HG02588 (cell line): ENCODE data around the gene RSL24D1.
"Not testable (repeated sequence)": the region's sequence is repeated elsewhere in the genome, so short reads cannot be mapped to it uniquely, and the experiment has no call there.

ENCODE experiments used
- ATAC-seq: cut with Tn5 transposase; IDR thresholded peaks from one replicate; pipeline ENCODE4 v1.9.1; 2021; ENCODE audit warnings: mild to moderate bottlenecking, moderate library complexity; ENCODE audit not compliant: unreplicated experiment

The RSL24D1 gene

DNA sequence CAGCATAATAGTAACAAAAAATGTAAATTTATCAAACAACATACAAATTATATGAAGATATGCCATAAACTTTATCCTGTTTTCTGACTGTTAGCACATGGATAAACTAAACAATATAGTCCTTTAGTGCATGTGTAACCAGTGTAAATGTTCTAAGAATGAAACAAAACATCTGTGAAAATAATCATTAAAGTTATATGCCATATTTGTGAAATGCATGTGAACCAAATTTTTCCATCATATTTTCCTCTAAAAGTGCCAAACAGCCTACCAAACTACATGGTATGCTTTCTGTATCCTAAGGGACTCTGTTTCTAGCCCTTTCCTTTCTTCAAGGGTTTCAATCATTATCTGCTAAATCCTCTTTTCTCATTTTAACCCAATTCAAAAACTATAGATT is 23.9 kb upstream of the RSL24D1 start:
- ATAC-seq = no peak

DNA sequence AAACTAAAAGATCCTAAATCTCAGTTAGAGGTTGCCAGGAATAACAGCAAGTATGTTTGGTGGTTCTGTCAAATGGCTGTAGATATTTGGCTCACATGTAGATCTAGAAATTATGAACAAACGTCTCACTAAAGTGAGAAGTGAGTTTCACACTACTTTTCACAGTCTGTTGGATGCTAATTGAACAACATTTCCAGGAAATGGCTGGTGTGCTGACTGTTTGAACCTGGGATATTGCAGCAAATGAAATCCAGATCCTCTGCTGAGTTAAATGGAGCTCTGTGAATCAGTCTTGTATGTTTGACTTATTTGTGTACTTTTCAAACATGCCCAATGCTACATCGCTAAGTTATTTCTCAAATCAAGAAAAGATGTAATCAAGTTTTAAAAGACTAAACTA is 21.3 kb upstream of the RSL24D1 start:
- ATAC-seq = no peak

DNA sequence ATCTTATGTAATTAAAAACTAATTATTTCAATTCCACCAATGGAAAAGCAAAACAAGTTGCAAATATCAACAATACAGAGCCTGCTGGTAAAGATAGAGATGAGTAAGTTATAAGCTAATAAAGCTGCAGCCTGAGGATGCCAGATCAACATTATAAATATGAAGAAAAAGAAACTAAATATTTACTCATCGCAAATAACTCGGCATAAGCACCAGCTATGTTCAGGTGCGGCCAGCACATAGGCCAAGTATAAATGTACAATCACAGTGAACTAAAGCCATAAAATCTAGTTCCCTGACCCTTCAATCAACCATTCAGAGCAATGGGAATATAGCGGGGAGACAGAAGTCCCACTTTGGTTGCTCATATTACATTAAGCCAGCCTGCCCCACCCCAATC is 7.7 kb upstream of the RSL24D1 start:
- ATAC-seq = no peak

DNA sequence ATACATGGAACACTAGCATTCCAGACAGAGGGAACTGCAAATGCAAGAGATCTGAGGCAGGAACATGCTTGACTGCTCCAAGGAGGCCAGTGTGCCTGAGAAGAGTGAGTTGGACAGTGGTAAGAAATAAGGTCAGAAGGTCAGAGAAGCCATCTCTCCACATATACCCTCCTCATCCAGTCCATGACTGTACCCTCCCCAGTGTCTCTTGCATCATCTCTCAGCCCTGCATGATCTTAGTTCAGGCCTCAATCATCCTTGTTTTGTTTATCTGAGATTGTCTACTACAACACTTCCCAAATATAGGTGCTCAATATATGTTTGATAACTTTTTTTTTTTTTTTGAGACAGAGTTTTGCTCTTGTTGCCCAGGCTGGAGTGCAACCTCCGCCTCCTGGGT is 5.5 kb upstream of the RSL24D1 start:
- no peak for ATAC-seq

DNA sequence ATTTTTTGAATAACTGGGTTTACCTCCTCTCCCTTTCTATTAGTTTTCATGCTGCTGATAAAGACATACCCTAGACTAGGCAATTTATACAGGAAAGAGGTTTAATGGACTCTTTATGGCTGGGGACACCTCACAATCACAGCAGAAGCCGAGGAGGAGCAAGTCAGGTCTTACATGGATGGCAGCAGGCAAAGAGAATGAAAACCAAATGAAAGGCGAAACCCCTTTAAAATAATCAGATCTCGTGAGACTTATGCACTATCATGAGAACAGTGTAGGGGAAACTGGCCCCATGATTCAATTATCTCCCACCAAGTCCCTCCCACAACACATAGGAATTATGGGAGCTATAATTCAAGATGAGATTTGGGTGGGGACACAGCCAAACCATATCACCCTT is 2.0 kb upstream of the RSL24D1 start:
- no peak for ATAC-seq

DNA sequence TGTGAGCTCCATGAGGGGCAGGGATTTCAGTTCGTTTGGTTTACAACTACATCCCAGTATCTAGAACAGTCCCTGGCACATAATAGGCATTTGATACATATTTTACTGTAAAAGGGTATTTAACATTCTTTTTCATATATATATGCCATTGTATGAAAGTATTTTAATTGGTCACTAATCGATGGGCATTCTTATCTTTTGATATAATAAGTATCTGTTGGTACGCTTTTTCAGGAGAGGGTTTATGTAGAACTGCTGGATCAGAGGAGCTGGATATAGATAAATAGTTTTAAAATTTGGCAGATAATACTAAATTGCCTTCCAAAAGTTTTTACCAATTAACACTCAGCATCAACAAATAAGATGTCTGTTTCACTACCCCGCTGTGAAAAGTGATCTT is 978 bp upstream of the RSL24D1 start:
- no peak for ATAC-seq

DNA sequence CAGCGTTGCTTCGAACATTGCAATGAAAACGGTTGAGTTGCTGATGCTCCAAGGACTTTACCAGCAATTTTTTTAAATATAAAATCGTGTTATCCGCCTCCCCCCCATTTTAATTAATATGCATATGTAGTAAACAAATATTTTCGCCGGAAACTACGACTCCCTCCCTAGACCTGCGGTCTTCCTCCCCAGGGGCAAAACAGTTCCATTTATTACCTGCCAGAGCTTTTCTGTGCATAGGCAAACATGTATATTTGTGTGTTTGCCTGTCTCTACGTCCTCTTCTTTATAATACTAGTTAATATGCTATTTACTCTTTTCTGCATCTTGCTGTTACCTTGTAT is 593 bp upstream of the RSL24D1 start:
- peak; percentile 13 for ATAC-seq

DNA sequence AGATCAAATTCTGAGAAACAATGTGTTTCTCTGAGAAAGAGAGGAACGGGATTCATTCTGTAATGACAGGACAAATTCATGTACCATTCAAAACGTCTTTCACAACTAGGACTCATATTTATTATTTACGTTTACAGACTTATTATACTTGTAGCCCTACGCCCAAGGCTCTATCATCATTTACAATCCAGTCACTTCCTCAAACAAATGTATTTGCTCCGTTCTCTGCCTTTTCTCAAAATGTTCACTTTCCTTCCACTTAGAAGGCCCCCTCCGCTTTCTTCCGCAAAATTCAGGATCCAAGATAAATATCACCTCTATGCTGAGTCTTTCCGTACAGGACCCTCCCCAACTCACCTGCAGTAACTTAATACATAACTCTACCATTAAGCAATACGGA is 745 bp downstream of the RSL24D1 start:
- no peak for ATAC-seq

DNA sequence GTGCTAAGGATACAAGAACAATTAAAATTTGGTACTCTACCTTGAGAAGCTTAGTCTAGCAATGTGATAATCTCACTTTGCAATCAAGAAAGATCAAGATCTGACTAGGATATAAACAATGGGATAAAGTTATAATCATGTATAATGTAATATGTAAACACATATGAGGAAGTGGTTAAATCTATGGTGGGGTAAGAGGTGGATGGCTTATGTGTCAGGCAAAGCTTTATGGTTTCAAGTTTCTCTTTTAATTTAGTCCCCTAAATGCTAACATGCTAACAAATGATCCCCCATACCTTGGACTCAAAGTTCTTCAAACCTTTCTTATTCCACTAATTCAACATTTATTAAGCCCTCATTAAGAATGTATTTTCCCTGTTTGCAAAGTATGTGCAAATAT is 2.5 kb downstream of the RSL24D1 start:
- ATAC-seq = no peak

DNA sequence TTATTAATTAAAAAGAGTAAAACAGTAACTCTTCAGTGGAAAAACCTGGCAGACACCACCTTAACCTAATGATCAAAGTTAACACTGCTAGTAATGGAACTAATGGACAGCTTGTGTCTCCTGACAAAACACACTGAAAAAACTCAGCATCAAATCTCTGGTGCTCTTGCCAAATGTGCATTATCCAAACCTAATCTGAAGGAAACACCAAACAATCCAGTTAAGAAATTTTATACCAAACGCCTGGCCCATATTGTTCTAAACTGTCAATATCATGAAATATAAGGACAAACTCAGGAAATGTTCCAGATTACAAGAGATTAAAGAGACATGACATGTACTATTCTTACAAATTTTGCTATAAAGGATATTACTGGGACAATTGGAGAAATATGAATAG is 10.4 kb downstream of the RSL24D1 start:
- ATAC-seq = no peak

DNA sequence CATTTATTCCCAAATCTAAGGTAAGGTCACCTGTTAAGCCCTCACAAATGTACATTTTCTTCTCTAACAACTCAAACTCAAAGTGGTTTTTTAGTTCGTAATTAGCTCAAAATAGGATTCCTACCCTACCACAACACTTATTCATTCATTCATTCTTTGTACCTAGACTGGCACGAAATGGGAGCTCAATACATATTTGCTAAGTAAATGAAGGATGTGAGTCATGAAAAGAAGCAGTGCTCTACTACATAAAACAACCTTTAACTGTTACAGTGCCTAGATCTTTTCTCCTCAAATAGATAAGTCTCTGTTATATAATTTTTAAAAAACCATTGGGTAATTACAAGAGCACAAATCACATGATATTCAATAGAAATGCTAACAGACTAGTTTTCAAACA is 13.1 kb downstream of the RSL24D1 start:
- ATAC-seq = no peak

DNA sequence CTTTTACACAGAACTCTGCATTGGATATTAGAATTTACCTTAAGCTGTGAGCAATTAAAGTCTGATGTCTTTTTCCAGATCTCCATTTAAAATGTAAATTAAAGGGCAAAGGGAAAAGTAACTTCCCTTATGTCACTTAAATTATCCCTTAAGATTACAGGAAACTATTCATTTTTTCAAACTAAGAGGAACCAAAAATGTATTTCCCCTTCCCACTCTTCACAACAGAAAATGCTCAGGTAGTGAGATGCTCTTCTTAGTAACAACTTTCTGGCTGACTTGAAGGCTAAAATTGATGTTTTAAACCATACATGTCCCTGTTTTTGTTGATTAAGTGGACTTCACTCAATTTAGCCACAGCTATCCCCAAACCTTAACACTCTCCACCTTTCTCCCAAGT is 17.6 kb downstream of the RSL24D1 start:
- ATAC-seq = no peak

DNA sequence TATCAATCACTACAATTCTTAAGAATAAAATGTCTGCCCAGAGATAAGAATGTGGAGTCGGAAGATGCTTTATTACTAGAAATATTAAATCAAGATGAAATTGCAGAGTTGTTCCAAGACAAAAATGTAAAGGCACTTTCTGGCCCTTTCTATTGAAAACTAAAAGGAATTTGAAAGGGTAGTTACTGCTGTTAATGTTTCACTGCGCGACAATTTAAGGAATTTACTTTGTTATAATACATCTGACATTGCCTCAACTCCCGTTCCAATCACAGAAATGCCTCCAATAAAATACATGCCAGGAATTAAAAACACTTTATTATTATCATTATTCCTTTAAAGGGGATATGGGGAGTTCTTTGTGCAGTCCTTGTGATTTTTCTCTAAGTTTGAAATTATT is 26.4 kb downstream of the RSL24D1 start:
- ATAC-seq = no peak

DNA sequence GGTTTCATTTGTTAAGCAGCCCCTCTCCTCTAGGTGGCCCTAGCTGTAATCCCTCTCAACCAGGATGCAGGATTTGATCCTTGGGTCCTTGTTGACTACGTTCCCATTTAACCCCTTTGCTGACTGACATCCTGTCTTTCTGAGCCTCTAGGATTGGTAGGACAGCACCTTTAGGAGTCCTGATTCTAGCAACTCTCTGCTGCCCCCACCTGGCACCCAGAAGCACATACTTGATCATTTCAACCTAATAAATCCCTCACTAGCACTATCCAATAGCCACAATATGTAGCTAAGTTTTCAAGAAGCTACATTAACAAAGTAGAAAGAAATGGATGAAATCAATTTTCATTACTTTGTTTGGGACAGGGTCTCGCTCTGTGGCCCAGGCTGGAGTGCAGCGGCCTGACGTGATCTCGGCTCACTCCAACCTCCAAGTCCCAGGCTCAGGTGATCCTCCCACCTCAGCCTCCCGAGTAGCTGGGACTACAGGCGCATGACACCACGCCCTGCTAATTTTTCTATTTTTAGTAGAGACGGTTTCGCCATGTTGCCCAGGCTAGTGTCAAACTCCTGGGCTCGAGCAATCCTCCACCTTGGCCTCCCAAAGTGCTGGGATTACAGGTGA is 28.3 kb downstream of the RSL24D1 start:
- peak; percentile 79 for ATAC-seq

DNA sequence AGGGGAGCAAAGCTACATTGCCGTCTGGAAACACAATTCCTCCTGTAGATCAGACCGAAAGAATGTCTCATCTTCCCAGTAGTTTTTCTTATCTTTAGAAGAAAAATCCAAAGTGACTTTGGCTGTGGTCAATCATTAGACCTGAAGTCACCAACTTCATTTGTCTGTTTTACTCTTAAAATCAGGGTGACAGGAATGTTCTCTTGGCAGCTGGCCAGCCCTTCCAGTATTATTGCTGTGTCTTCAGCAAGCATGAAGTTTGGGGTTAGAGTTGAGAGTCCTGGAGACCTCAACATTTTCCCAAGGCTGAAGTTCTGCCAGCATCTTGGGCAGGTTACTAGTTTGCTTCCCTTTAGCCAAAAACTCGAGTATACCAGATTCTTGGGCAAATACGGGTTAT is 32.5 kb downstream of the RSL24D1 start:
- ATAC-seq = no peak

DNA sequence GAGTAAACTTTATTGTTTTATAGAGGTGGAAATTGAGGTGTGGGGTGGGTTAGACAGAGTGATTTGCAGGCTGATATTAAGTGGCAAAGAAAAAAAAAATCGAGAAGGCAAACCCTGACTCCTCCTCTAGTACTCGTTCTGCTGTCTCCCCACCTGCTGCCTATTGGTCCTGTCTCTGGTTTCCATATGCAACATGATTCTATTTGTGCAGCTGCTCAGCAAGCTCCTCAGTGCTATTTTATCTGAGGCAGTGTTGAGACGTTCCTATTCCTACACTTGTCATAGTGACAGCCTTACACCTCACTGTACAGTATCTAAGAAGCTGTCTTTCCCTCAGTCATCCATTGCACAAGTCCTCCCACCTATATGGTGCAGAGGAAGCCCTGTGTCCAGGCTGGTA is 45.1 kb downstream of the RSL24D1 start:
- no peak for ATAC-seq

DNA sequence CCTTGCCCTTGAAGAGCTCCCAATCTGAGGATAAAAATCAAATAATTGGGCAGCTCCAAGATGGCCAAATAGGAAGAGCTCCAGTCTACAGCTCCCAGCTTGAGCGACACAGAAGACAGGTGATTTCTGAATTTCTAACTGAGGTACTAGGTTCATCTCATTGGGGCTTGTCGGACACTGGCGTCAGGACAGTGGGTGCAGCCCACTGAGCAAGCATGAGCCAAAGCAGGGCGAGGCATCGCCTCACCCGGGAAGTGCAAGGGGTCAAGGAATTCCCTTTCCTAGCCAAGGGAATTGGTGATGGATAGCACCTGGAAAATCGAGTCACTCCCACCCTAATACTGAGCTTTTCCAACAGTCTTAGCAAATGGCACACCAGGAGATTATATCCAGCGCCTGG is 53.6 kb downstream of the RSL24D1 start:
- ATAC-seq = not testable (repeated sequence)

DNA sequence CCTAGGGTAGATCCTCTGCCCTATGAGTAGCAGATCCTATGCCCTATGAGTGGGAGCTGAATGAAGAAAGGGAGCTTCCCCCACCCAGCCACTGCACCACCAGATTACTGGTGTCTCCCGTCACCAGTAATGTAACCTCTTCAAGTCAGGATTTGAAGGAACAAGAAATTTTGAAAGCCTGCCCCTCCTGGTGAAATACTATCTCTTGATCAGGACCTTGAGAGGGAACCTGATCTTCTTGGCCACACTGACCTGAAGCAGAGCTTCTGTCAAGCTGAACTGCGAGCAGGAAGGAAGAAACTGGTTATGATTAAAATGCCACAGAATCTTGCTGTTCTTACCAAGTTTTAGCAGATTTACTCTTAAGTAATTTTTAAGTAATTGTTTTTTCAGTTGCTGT is 62.8 kb downstream of the RSL24D1 start:
- ATAC-seq = no peak

DNA sequence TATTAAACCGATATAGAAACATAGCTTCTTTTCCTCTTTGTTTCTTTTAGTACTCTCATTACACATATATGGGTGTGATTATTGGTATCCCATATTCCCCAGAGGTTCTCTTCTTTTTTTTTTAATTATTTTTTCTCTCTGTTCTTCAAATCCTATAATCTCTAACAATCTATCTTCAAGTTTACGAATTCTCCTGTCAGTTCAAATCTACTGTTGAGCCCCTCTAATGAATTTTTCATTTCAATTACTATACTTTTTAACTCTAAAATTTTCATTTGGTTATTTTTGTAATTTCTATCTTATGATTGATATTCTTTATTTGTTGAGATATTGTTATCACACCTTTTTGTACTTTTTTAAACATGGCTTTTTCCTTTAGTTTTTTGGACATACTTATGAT is 64.1 kb downstream of the RSL24D1 start:
- ATAC-seq = no peak
